Tibial artery (tissue), 4 donors: ENCODE results near the gene NPHS1.

Experiments
- DNase-seq, 2 donors: peaks; one replicate each; pipeline ENCODE4 v3.0.0-alpha.2; 2019
- H3K27ac ChIP-seq, 2 donors: fragments of 200-600 bp; sonication (generic) in 1 of 2; 1 replicate in 1 of 2; 2 replicates in 1 of 2; pipeline ENCODE4 v1.5.1; 2018 to 2019; ENCODE audit warnings: mild to moderate bottlenecking in 1 of 2
- H3K27me3 ChIP-seq, 2 donors: fragments of 200-600 bp; sonication (generic) in 1 of 2; one replicate each; pipeline versions ENCODE4 v1.5.1 to v1.6.0; 2016 to 2019
- H3K36me3 ChIP-seq, 3 donors: fragments of 200-600 bp; sonication (generic) in 2 of 3; one replicate each; pipeline ENCODE4 v1.5.1; 2016 to 2019; ENCODE audit warnings: mild to moderate bottlenecking in 2 of 3
- H3K4me1 ChIP-seq, 4 donors: fragments of 200-600 bp; sonication (generic) in 2 of 4; 1 replicate in 3 of 4; 2 replicates in 1 of 4; pipeline ENCODE4 v1.5.1; 2016 to 2019
- H3K4me3 ChIP-seq, 2 donors: fragments of 200-600 bp; sonication (generic) in 1 of 2; 1 replicate in 1 of 2; 2 replicates in 1 of 2; pipeline ENCODE4 v1.5.1; 2018 to 2019; ENCODE audit warnings: mild to moderate bottlenecking in 2 of 2
- H3K9me3 ChIP-seq, 3 donors: fragments of 200-600 bp; sonication (generic) in 1 of 3; one replicate each; pipeline ENCODE4 v1.5.1; 2016 to 2019
- intact Hi-C: fragments of 100-400 bp; cut with DNase I; formaldehyde crosslinking; loops from one replicate; pipeline ENCODE4 v1.15.0; 2023; ENCODE audit warnings: low total_unique reads
- TF ChIP-seq, protein P1 (sequence below), 2 experiments: fragments of 200-600 bp in 1 of 2; fragments of 450-650 bp in 1 of 2; IDR thresholded peaks; one replicate each; pipeline ENCODE4 v1.5.1; 2017 to 2019; ENCODE audit warnings: antibody characterized with exemption in 2 of 2, mild to moderate bottlenecking in 1 of 2, moderate library complexity in 1 of 2

NPHS1 gene

DNA sequence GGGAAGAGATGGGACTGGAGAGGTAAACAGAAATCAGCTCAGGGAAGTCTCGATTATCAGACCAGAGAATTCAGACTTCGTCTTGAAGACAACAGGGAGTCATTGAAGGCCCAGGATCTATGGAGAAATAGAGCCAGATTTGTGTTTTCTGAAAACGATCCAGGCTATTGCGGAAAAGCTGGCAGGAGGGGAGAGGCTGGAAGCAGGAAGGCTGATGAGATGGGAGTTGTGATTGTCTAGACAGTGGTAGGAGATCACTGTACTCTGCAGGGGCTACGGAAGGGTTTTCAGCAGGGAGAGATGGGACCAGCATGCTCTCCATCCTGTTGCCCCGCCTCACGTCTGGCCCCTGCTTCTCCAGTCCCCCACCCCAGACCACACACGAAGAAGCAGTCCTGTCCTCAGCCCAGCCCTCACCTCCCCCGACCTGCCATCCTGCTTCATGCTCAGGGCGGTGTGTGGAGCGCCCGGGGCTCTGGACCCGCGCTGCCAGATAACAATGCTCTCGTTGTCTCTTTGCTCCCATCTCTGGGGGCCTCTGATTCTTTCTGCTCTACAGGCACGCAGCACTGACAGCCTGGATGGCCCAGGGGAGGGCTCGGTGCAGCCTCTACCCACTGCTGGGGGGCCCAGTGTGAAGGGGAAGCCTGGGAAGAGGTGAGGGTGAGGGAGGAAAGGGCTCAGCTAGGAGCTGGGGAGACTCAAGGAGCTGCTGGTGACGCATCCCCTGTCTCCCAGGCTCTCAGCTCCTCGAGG, 75.0 kb downstream of the NPHS1 start:
- Histone ChIP-seq H3K4me3 (no peak overlapping the region), H3K27me3 (no peaks in the 10 kb centered on the region), H3K27ac (no peak overlapping the region), H3K9me3 (no peaks in the 10 kb centered on the region), H3K4me1 (peaks cover 0 to 19% (median 15%) of the 10 kb centered on the region in 4 donors), H3K36me3 (peaks cover 18 to 49% (median 29%) of the 10 kb centered on the region in 3 donors)
- DNase-seq, result no peak
- intact Hi-C loops, result no loop called here
- TF ChIP-seq, protein P1, sequence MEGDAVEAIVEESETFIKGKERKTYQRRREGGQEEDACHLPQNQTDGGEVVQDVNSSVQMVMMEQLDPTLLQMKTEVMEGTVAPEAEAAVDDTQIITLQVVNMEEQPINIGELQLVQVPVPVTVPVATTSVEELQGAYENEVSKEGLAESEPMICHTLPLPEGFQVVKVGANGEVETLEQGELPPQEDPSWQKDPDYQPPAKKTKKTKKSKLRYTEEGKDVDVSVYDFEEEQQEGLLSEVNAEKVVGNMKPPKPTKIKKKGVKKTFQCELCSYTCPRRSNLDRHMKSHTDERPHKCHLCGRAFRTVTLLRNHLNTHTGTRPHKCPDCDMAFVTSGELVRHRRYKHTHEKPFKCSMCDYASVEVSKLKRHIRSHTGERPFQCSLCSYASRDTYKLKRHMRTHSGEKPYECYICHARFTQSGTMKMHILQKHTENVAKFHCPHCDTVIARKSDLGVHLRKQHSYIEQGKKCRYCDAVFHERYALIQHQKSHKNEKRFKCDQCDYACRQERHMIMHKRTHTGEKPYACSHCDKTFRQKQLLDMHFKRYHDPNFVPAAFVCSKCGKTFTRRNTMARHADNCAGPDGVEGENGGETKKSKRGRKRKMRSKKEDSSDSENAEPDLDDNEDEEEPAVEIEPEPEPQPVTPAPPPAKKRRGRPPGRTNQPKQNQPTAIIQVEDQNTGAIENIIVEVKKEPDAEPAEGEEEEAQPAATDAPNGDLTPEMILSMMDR (IDR thresholded peaks at IDR 0.05), result no peak

- Histone ChIP-seq H3K36me3 (peaks cover 14 to 38% (median 21%) of the 10 kb centered on the region in 3 donors), H3K9me3 (no peaks in the 10 kb centered on the region), H3K27me3 (no peaks in the 10 kb centered on the region), H3K4me1 (peaks cover 0 to 19% (median 15%) of the 10 kb centered on the region in 4 donors), H3K4me3 (peak overlapping the region; percentile 92 to 93), H3K27ac (peak overlapping the region; percentile 71 to 72)
- DNase-seq, result peak in 1 of 2 donors; percentile 63
- intact Hi-C loops, result no loop called here
- TF ChIP-seq, protein P1 (IDR thresholded peaks at IDR 0.05), result no peak
Measured at GRCh38 chr19:35776102-35776788, 76.1 kb downstream of the NPHS1 start.
